IPS-18a (cell line): ENCODE results near the gene ZNF3.

Source experiments
- H3K27ac ChIP-seq: one replicate; pipeline ENCODE4 v1.5.1; 2013; ENCODE audit warnings: low read length
- H3K27me3 ChIP-seq: one replicate; pipeline ENCODE4 v1.6.1; 2013; ENCODE audit warnings: mild to moderate bottlenecking, low read length; ENCODE audit not compliant: control insufficient read depth, insufficient read depth
- H3K36me3 ChIP-seq: one replicate; pipeline ENCODE4 v1.6.1; 2013; ENCODE audit warnings: low read depth, low read length; ENCODE audit not compliant: control insufficient read depth
- H3K4me1 ChIP-seq: one replicate; pipeline ENCODE4 v1.6.1; 2013; ENCODE audit warnings: low read depth, low read length; ENCODE audit not compliant: control insufficient read depth
- H3K4me3 ChIP-seq: one replicate; pipeline ENCODE4 v1.5.1; 2013; ENCODE audit warnings: low read length
- H3K9ac ChIP-seq: one replicate; pipeline ENCODE4 v1.6.1; 2013; ENCODE audit warnings: mild to moderate bottlenecking, low read length, moderate library complexity
- H3K9me3 ChIP-seq: one replicate; pipeline ENCODE4 v1.6.1; 2013; ENCODE audit warnings: low read depth, low read length; ENCODE audit not compliant: control insufficient read depth

The ZNF3 gene

DNA sequence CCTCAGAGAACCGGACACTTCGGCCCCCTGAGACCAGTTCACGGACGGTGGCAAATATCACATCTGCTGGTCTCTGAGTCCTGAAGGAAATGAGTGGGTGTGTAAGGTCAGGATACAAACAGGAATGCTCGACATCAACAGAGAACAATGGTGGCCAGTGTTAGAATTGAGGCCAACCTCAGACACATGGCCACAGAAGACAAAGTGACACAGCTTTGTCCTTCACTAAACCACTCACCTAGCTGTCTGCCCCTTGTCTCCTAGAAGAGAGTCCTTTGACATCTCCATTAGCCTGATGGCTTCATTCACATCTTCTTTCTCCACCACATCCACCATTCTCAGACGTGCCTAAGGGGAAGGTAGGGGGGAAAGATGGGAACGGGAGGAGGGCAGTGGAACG, 11.5 kb upstream of the ZNF3 start:
- Histone ChIP-seq H3K36me3 (peaks cover 75% of the 10 kb centered on the region), H3K27me3 (no peaks in the 10 kb centered on the region), H3K27ac (no peak overlapping the region), H3K4me1 (no peaks in the 10 kb centered on the region), H3K9ac (no peak overlapping the region), H3K4me3 (no peak overlapping the region), H3K9me3 (no peaks in the 10 kb centered on the region)

GRCh38 chr7:100091411-100092181, 10.1 kb upstream of the ZNF3 start:
- no peak overlapping the region for H3K9ac ChIP-seq
- H3K4me3 ChIP-seq: no peak overlapping the region
- no peaks in the 10 kb centered on the region for H3K27me3 ChIP-seq
- no peaks in the 10 kb centered on the region for H3K9me3 ChIP-seq
- H3K27ac ChIP-seq: no peak overlapping the region
- peaks cover 61% of the 10 kb centered on the region for H3K36me3 ChIP-seq
- no peaks in the 10 kb centered on the region for H3K4me1 ChIP-seq

GRCh38 chr7:100090527-100091410, 9.2 kb upstream of the ZNF3 start:
- Histone ChIP-seq H3K9ac (no peak overlapping the region), H3K4me1 (no peaks in the 10 kb centered on the region), H3K27ac (no peak overlapping the region), H3K4me3 (no peak overlapping the region), H3K9me3 (no peaks in the 10 kb centered on the region), H3K36me3 (peaks cover 52% of the 10 kb centered on the region), H3K27me3 (no peaks in the 10 kb centered on the region)

- Histone ChIP-seq H3K4me1 (no peaks in the 10 kb centered on the region), H3K9me3 (no peaks in the 10 kb centered on the region), H3K4me3 (peak overlapping the region; percentile 80), H3K27me3 (no peaks in the 10 kb centered on the region), H3K36me3 (peaks cover 41% of the 10 kb centered on the region), H3K9ac (peak overlapping the region; percentile 88), H3K27ac (no peak overlapping the region)
These were observed 8.1 kb upstream of the ZNF3 start for GRCh38 chr7:100089458-100090196.

DNA sequence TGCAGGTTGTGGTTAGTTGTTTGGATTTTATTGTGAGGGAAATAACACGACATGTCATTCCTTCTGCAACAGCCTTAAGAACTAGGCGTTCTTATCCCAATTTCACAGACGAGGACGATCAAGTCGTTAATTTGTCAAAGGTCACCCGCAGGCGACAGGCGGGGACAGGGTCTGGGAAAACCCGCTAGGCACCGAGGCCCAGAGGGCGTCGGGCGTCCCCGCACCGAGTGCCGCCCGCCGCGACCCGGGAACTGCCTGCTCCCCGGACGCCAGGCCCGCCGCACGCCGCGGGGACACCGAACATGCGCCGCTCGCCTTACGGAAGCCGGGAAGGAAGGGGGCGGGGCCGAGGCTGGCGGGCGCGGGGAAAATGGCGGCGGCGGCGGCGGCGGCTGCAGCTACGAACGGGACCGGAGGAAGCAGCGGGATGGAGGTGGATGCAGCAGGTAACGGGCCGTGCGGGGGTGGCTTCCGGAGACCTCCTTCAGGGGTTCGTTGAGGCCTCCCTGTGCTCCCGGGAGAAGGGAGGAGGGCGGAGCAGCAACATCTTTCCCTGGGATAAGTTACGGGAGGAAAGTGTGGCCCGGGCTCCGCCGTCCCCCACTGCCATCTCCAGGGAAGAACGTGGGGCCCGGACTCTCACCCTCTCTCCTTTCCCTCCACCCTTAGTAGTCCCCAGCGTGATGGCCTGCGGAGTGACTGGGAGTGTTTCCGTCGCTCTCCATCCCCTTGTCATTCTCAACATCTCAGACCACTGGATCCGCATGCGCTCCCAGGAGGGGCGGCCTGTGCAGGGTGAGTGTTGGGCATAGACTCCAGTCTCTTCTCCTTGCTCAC, 7.3 kb upstream of the ZNF3 start, which contains the start of gene COPS6:
Gene COPS6 (plus strand): TSS at position 349 of the 837 bp plus-strand sequence. CDS start 22 bp downstream, at position 371.
- Histone ChIP-seq H3K27me3 (no peaks in the 10 kb centered on the region), H3K9ac (peak within 1 kb of the TSS; percentile 88), H3K27ac (peak within 1 kb of the TSS; percentile 62), H3K4me3 (peak within 1 kb of the TSS; percentile 80), H3K4me1 (no peaks in the 10 kb centered on the region), H3K9me3 (no peaks in the 10 kb centered on the region), H3K36me3 (peaks cover 33% of the 10 kb centered on the region)

DNA sequence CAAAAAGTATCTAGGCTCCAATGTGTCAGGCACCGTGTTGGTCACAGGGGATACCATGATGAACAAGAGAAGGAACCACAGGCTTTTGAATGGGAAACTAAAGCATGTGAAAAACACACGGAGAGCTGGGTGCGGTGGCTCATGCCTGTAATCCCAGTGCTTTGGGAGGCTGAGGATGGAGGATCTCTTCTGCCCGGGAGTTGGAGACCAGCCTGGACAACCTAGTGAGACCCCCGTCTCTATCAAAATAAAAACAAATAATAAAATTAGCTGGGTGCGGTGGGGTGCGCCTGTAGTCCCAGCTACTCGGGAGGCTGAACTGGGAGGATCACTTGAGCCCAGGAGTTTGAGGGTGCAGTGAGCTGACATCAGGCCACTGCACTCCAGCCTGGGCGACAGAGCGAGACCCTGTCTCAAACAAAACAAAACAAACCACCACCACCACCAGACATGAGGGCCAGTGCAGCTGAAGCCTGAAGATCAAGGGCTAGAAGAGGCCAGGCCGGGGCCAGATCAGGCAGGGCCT, 6.6 kb upstream of the ZNF3 start:
- H3K27me3 ChIP-seq: no peaks in the 10 kb centered on the region
- H3K36me3 ChIP-seq: peaks cover 26% of the 10 kb centered on the region
- H3K9ac ChIP-seq: peak overlapping the region; percentile 88
- no peaks in the 10 kb centered on the region for H3K9me3 ChIP-seq
- peaks cover 4% of the 10 kb centered on the region for H3K4me1 ChIP-seq
- H3K4me3 ChIP-seq: peak overlapping the region; percentile 80
- H3K27ac ChIP-seq: peak overlapping the region; percentile 62

DNA sequence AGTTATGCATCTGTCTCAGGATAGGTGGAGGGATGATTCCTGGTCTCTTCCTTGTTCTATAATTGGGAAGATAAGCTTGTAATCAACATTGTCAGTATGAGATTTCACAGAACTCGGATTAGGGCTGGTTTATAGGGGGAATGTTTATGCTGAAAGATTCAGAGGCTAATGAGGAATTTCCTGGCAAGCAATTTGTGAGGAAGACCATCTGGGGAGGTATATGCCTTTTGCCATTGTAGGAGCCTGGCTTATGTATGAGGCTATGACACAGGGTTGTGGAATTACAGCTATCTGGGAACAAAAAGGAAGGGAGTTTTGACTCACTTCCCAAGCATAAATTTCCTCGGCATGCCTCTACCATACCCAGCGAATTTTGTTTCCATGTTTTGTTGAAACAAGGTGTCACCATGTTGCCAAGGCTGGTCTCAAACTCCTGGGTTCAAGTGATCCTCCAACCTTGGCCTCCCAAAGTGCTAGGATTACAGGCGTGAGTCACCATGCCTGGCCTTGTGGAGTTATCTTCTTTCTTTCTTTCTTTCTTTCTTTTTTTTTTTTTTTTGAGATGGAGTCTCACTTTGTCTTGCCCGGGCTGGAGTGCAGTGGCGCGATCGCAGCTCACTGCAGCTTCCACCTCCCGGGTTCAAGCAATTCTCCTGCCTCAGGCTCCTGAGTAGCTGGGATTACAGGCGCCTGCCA, 5.7 kb upstream of the ZNF3 start:
- no peaks in the 10 kb centered on the region for H3K9me3 ChIP-seq
- H3K4me3 ChIP-seq: no peak overlapping the region
- H3K27ac ChIP-seq: no peak overlapping the region
- H3K27me3 ChIP-seq: no peaks in the 10 kb centered on the region
- H3K36me3 ChIP-seq: peaks cover 17% of the 10 kb centered on the region
- H3K9ac ChIP-seq: no peak overlapping the region
- H3K4me1 ChIP-seq: peaks cover 9% of the 10 kb centered on the region

- Histone ChIP-seq H3K36me3 (peaks cover 3% of the 10 kb centered on the region), H3K4me3 (no peak overlapping the region), H3K27ac (no peak overlapping the region), H3K9ac (no peak overlapping the region), H3K9me3 (no peaks in the 10 kb centered on the region), H3K4me1 (peaks cover 9% of the 10 kb centered on the region), H3K27me3 (no peaks in the 10 kb centered on the region)
These were observed 4.0 kb upstream of the ZNF3 start for GRCh38 chr7:100085515-100085914.

GRCh38 chr7:100082978-100083377, 1.5 kb upstream of the ZNF3 start:
- H3K4me1 ChIP-seq: peaks cover 9% of the 10 kb centered on the region
- H3K4me3 ChIP-seq: peak overlapping the region; percentile 44
- H3K9me3 ChIP-seq: no peaks in the 10 kb centered on the region
- H3K9ac ChIP-seq: peak overlapping the region; percentile 61
- peak overlapping the region; percentile 87 for H3K27ac ChIP-seq
- H3K27me3 ChIP-seq: no peaks in the 10 kb centered on the region
- H3K36me3 ChIP-seq: peaks cover 15% of the 10 kb centered on the region

DNA sequence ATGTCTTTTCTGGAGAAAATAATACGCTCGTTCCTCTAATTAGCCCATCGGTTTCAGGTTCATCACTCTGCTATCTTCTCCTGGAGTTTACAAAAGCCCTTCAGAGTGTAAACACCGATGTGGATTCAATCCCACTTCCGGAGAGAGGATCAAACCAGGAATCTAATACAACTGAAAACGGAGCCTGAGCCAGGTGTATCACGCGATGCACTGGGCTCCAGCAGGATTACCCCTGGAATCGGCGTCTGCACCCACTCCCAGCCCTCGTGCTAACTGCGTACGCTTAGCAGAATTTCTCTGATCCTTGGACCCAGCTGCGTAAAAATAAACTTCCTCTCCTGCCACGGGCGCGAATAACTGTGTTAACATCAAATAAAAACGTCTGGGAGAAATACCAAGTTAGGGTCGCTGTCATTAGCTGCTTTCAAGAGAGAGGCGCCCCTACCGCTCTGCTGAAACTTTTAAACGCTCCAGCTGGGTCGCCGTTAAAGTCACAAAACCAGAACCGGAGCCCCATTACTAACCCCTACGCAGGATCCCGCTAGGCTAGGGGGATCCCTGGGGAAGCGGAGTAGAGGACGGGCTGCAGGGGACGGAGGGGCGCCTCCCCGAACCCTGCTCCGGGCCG, 502 bp downstream of the ZNF3 start:
- Histone ChIP-seq H3K36me3 (peaks cover 31% of the 10 kb centered on the region), H3K4me1 (peaks cover 9% of the 10 kb centered on the region), H3K9me3 (no peaks in the 10 kb centered on the region), H3K9ac (peak overlapping the region; percentile 96), H3K27me3 (no peaks in the 10 kb centered on the region), H3K27ac (peak overlapping the region; percentile 54), H3K4me3 (peak overlapping the region; percentile 80)
